GM23338 (cell line): ENCODE results near the gene IBTK. TPM values are rescaled to one million over a fixed set of nuclear protein-coding genes. Genes with fewer than 3 reads are reported as not detected.
A peak's percentile ranks its signal among the peaks of the same experiment; 100 is the strongest.
"Not testable (repeated sequence)": the region's sequence is repeated elsewhere in the genome, so short reads cannot be mapped to it uniquely, and the experiment has no call there.

Source experiments
- ATAC-seq: fragments of 200-7000 bp; cut with Tn5 transposase; 3 replicates; pipeline ENCODE4 v1.9.1; 2020
- DNase-seq: peaks from one replicate; pipeline ENCODE4 v3.0.0-alpha.2; 2015; ENCODE audit warnings: low spot score
- H2AFZ ChIP-seq: fragments of 200-600 bp; sonication (generic); 2 replicates; pipeline ENCODE4 v1.8.0; 2016; ENCODE audit warnings: antibody characterized with exemption, mild to moderate bottlenecking, moderate library complexity
- H3F3A ChIP-seq: fragments of 200-600 bp; sonication (generic); replicated peaks from 2 replicates; pipeline ENCODE4 v1.8.0; 2017; ENCODE audit warnings: antibody characterized with exemption, mixed run types, low read depth
- H3K27ac ChIP-seq: fragments of 200-600 bp; sonication (generic); 2 replicates; pipeline ENCODE4 v1.6.1; 2016; ENCODE audit warnings: low read depth
- H3K27me3 ChIP-seq: fragments of 200-600 bp; sonication (generic); 2 replicates; pipeline ENCODE4 v1.8.0; 2016; ENCODE audit warnings: mild to moderate bottlenecking, mixed run types, moderate library complexity; ENCODE audit not compliant: insufficient read depth
- H3K36me3 ChIP-seq: fragments of 200-600 bp; sonication (generic); 2 replicates; pipeline ENCODE4 v1.8.0; 2016; ENCODE audit warnings: mild to moderate bottlenecking; ENCODE audit not compliant: insufficient read depth
- H3K4me1 ChIP-seq: fragments of 200-600 bp; sonication (generic); 2 replicates; pipeline ENCODE4 v1.8.0; 2016; ENCODE audit warnings: mild to moderate bottlenecking, moderate library complexity; ENCODE audit not compliant: insufficient read depth
- H3K4me2 ChIP-seq: fragments of 200-600 bp; sonication (generic); 2 replicates; pipeline ENCODE4 v1.7.1; 2017; ENCODE audit warnings: mixed run types
- H3K4me3 ChIP-seq: fragments of 200-600 bp; sonication (generic); 2 replicates; pipeline ENCODE4 v1.6.1; 2016; ENCODE audit warnings: mixed run types
- H3K79me2 ChIP-seq: fragments of 200-600 bp; sonication (generic); replicated peaks from 2 replicates; pipeline ENCODE4 v1.8.0; 2017; ENCODE audit warnings: mild to moderate bottlenecking; ENCODE audit not compliant: insufficient read depth
- H3K9me2 ChIP-seq: fragments of 200-600 bp; sonication (generic); 2 replicates; pipeline ENCODE4 v1.8.0; 2017; ENCODE audit not compliant: insufficient read depth
- H4K20me1 ChIP-seq: fragments of 200-600 bp; sonication (generic); replicated peaks from 2 replicates; pipeline ENCODE4 v1.8.0; 2017; ENCODE audit warnings: mild to moderate bottlenecking; ENCODE audit not compliant: insufficient read depth
- H3K27ac Mint-ChIP-seq: 2 replicates; pipeline ENCODE4 v1.8.0; 2020; ENCODE audit warnings: inconsistent platforms, mild to moderate bottlenecking, moderate library complexity, mixed read lengths
- H3K27me3 Mint-ChIP-seq: 3 replicates; pipeline ENCODE4 v1.8.0; 2022; ENCODE audit warnings: low read depth, mild to moderate bottlenecking, moderate library complexity, mixed read lengths, inconsistent platforms; ENCODE audit not compliant: insufficient read depth, poor library complexity
- H3K36me3 Mint-ChIP-seq: 3 replicates; pipeline ENCODE4 v1.8.0; 2021; ENCODE audit warnings: low read depth, mild to moderate bottlenecking, inconsistent platforms, moderate library complexity, mixed read lengths
- H3K4me1 Mint-ChIP-seq: 3 replicates; pipeline ENCODE4 v1.8.0; 2020; ENCODE audit warnings: mild to moderate bottlenecking, inconsistent platforms, mixed read lengths
- H3K4me3 Mint-ChIP-seq: 3 replicates; pipeline ENCODE4 v1.8.0; 2021; ENCODE audit warnings: moderate library complexity, mild to moderate bottlenecking, inconsistent platforms, mixed read lengths
- H3K9me3 Mint-ChIP-seq: 3 replicates; pipeline ENCODE4 v1.8.0; 2020; ENCODE audit warnings: moderate library complexity, mild to moderate bottlenecking, inconsistent platforms, mixed read lengths
- CTCF ChIP-seq, 2 experiments: fragments of 200-600 bp in 1 of 2; sonication (generic) in 1 of 2; conservative IDR thresholded peaks; 2 replicates each; pipeline versions ENCODE4 v1.5.1 to v1.6.1; 2016 to 2017; ENCODE audit warnings: antibody characterized with exemption in 2 of 2, low read depth in 2 of 2, mild to moderate bottlenecking in 2 of 2, moderate library complexity in 1 of 2
- REST ChIP-seq: IDR thresholded peaks from one replicate; pipeline ENCODE4 v1.6.1; 2018; ENCODE audit warnings: antibody characterized with exemption; ENCODE audit not compliant: unreplicated experiment
- STAT1 ChIP-seq: IDR thresholded peaks from one replicate; pipeline ENCODE4 v1.6.1; 2016; ENCODE audit warnings: antibody characterized with exemption; ENCODE audit not compliant: unreplicated experiment
- ZNF114 ChIP-seq: fragments of 250-450 bp; sonication (Bioruptor Pico); IDR thresholded peaks from 2 replicates; pipeline ENCODE4 v1.5.0; 2020; ENCODE audit warnings: mild to moderate bottlenecking, moderate library complexity
- polyA plus RNA-seq: library from polyadenylated mRNA; unstranded; fragments of >200 nt; fragmentation: Nextera tagmentation; extraction: Ambion mirVana; gene quantifications from 2 replicates; pipeline ENCODE4 v1.2.1, GENCODE V29; 2016
- total RNA-seq: library from RNA; depleted of rRNA; stranded (reverse); fragments of >200 nt; shearing (Covaris generic); gene quantifications from 2 replicates; pipeline ENCODE4 v1.2.3, GENCODE V29; 2014

Gene IBTK
- total and polyA plus RNA-seq, 2 experiments from 2014 or later: 16.0 to 28.7 TPM

- H3K27ac Mint-ChIP-seq: peak overlapping the region; percentile 61
- Histone ChIP-seq H3K4me3 (no peak overlapping the region), H4K20me1 (no peaks in the 10 kb centered on the region), H3K27me3 (no peaks in the 10 kb centered on the region), H3K9me2 (no peaks in the 10 kb centered on the region), H3K36me3 (no peaks in the 10 kb centered on the region), H3K79me2 (no peaks in the 10 kb centered on the region), H2AFZ (peak overlapping the region; percentile 48), H3K4me2 (peak overlapping the region; percentile 35; the same call in 1 of the 2 replicates), H3K27ac (peak overlapping the region; percentile 30), H3F3A (no peaks in the 10 kb centered on the region), H3K4me1 (peaks cover 28% of the 10 kb centered on the region)
- H3K4me1 Mint-ChIP-seq: peaks cover 38% of the 10 kb centered on the region
- H3K4me3 Mint-ChIP-seq: no peak overlapping the region
- peaks cover 4% of the 10 kb centered on the region for H3K27me3 Mint-ChIP-seq
- H3K36me3 Mint-ChIP-seq: no peaks in the 10 kb centered on the region
- TF ChIP-seq ZNF114: no peak
- no peak for TF ChIP-seq STAT1
- peak in 1 of 2 experiments; percentile 34; a peak in 2 of 4 replicates for TF ChIP-seq CTCF (conservative IDR thresholded peaks at IDR 0.05; ENCODE audit: low read depth in 2 of 2)
- TF ChIP-seq REST: no peak
- DNase-seq (peak; percentile 43), ATAC-seq (peak; percentile 86)
- no peaks in the 10 kb centered on the region; the same call in 2 of the 3 replicates for H3K9me3 Mint-ChIP-seq
These were observed 9.7 kb upstream of the IBTK start for GRCh38 chr6:82257088-82257774.

- not testable (repeated sequence) for H3K4me2 ChIP-seq, H3K27ac ChIP-seq, H3K27me3 Mint-ChIP-seq, H3K4me3 Mint-ChIP-seq, H3K27ac Mint-ChIP-seq, H2AFZ ChIP-seq, H3K79me2 ChIP-seq, H3K36me3 Mint-ChIP-seq, H4K20me1 ChIP-seq, ATAC-seq, H3K36me3 ChIP-seq, H3K9me2 ChIP-seq, H3K27me3 ChIP-seq, H3K4me3 ChIP-seq, H3F3A ChIP-seq, DNase-seq, H3K9me3 Mint-ChIP-seq
- H3K4me1 Mint-ChIP-seq: peaks cover 19% of the 10 kb centered on the region
- H3K4me1 ChIP-seq: peaks cover 16% of the 10 kb centered on the region
These were observed 7.2 kb upstream of the IBTK start for GRCh38 chr6:82254722-82255121.
